H1 (cell line): Measurements from ENCODE around the gene RABL3. TPM values are rescaled to one million over a fixed set of nuclear protein-coding genes. Genes with fewer than 3 reads are reported as not detected.

Experiments used
- CTCF ChIA-PET: fragments of 300-600 bp; sonication (Branson Sonifier 250); formaldehyde crosslinking; loops from one replicate; lab custom pipeline; 2021; ENCODE audit not compliant: partially characterized antibody; lab: Charles Lee
- POLR2A ChIA-PET: fragments of 300-600 bp; sonication (Branson Sonifier 250); formaldehyde crosslinking; loops from one replicate; lab custom pipeline; 2021; ENCODE audit warnings: inconsistent platforms; ENCODE audit not compliant: partially characterized antibody; lab: Charles Lee
- DNase-seq, 2 experiments: peaks; one replicate each; pipeline versions ENCODE4 v3.0.0 to v3.0.0-alpha.2; 2010 to 2022; ENCODE audit warnings: low spot score in 2 of 2, low read depth in 1 of 2, mixed read lengths in 1 of 2
- FAIRE-seq: peaks from 2 replicates; lab custom pipeline; 2011; peaks lifted over from hg19 to GRCh38; lab: Jason Lieb, UNC
- H2AFZ ChIP-seq: 2 replicates; pipeline ENCODE4 v1.8.1; 2012; ENCODE audit warnings: low read length, inconsistent platforms
- H2AK5ac ChIP-seq: 2 replicates; pipeline ENCODE4 v1.6.1; 2013; ENCODE audit warnings: low read depth, low read length
- H2BK120ac ChIP-seq: replicated peaks from 2 replicates; pipeline ENCODE3; 2013; ENCODE audit warnings: low read depth, low read length, inconsistent platforms
- H2BK12ac ChIP-seq: 2 replicates; pipeline ENCODE4 v1.6.1; 2013; ENCODE audit warnings: low read depth, low read length
- H2BK15ac ChIP-seq: 2 replicates; pipeline ENCODE4 v1.6.1; 2013; ENCODE audit warnings: low read length
- H2BK20ac ChIP-seq: 2 replicates; pipeline ENCODE4 v1.6.1; 2013; ENCODE audit warnings: low read length
- H2BK5ac ChIP-seq: 2 replicates; pipeline ENCODE4 v1.6.1; 2013; ENCODE audit warnings: low read depth, low read length
- H3K14ac ChIP-seq: 2 replicates; pipeline ENCODE4 v1.6.1; 2013; ENCODE audit warnings: inconsistent platforms; ENCODE audit not compliant: insufficient read length
- H3K18ac ChIP-seq: 2 replicates; pipeline ENCODE4 v1.6.1; 2013; ENCODE audit warnings: low read length; ENCODE audit errors: extremely low read depth
- H3K23ac ChIP-seq: 2 replicates; pipeline ENCODE4 v1.6.1; 2013; ENCODE audit warnings: inconsistent platforms; ENCODE audit not compliant: insufficient read length
- H3K23me2 ChIP-seq: 2 replicates; pipeline ENCODE4 v1.6.1; 2013; ENCODE audit warnings: low read depth, low read length
- H3K27ac ChIP-seq: 2 replicates; pipeline ENCODE4 v1.6.1; 2011; ENCODE audit warnings: low read depth, low read length, inconsistent platforms
- H3K27me3 ChIP-seq, 4 experiments: replicated peaks in 1 of 4; 1 replicate in 1 of 4; 2 replicates in 3 of 4; pipeline versions ENCODE4 v1.6.1 to v1.8.1; 2011 to 2013; ENCODE audit warnings: low read length in 3 of 4, mild to moderate bottlenecking in 3 of 4, inconsistent platforms in 2 of 4, mixed read lengths in 2 of 4, moderate library complexity in 1 of 4; ENCODE audit not compliant: control insufficient read depth in 3 of 4, insufficient read depth in 3 of 4; ENCODE audit errors: extremely low read depth in 1 of 4
- H3K36me3 ChIP-seq, 4 experiments: 2 replicates each; pipeline versions ENCODE4 v1.6.1 to v1.8.1; 2011 to 2013; ENCODE audit warnings: mild to moderate bottlenecking in 4 of 4, low read length in 3 of 4, moderate library complexity in 2 of 4, control low read depth in 1 of 4, inconsistent platforms in 1 of 4; ENCODE audit not compliant: insufficient read depth in 4 of 4, control insufficient read depth in 2 of 4
- H3K4ac ChIP-seq: replicated peaks from 2 replicates; pipeline ENCODE3; 2013; ENCODE audit warnings: low read length, low read depth, mixed read lengths, inconsistent platforms; ENCODE audit not compliant: insufficient read length
- H3K4me1 ChIP-seq, 4 experiments: replicated peaks in 1 of 4; 1 replicate in 1 of 4; 2 replicates in 3 of 4; pipeline versions ENCODE4 v1.6.1 to v1.8.1; 2011 to 2013; ENCODE audit warnings: low read length in 3 of 4, inconsistent platforms in 2 of 4, mixed read lengths in 1 of 4; ENCODE audit not compliant: insufficient read depth in 4 of 4, control insufficient read depth in 3 of 4
- H3K4me2 ChIP-seq, 2 experiments: 2 replicates each; pipeline versions ENCODE4 v1.6.1 to v1.8.1; 2011 to 2013; ENCODE audit warnings: low read depth in 2 of 2, low read length in 2 of 2, control low read depth in 1 of 2, inconsistent platforms in 1 of 2, mild to moderate bottlenecking in 1 of 2; ENCODE audit not compliant: insufficient read depth in 1 of 2
- H3K4me3 ChIP-seq, 4 experiments: fragments of 200-600, 300-600 bp in 1 of 4; sonication (generic), shearing (Covaris generic), sonication (Bioruptor Twin) in 1 of 4; 2 replicates each; pipeline versions ENCODE4 v1.5.1 to v1.8.1; 2011 to 2016; ENCODE audit warnings: low read length in 4 of 4, low read depth in 3 of 4, control low read depth in 2 of 4, inconsistent platforms in 2 of 4, mild to moderate bottlenecking in 2 of 4, mixed read lengths in 1 of 4, moderate library complexity in 1 of 4; ENCODE audit not compliant: insufficient read depth in 2 of 4; ENCODE audit errors: extremely low read depth in 1 of 4
- H3K56ac ChIP-seq: replicated peaks from 2 replicates; pipeline ENCODE3; 2013; ENCODE audit warnings: low read depth, mild to moderate bottlenecking, mixed read lengths, low read length, inconsistent platforms; ENCODE audit not compliant: insufficient read length
- H3K79me1 ChIP-seq: 2 replicates; pipeline ENCODE4 v1.6.1; 2013; ENCODE audit warnings: low read depth, low read length, control low read depth
- H3K79me2 ChIP-seq, 2 experiments: 2 replicates each; pipeline versions ENCODE4 v1.6.1 to v1.8.1; 2012 to 2013; ENCODE audit warnings: low read length in 2 of 2, mild to moderate bottlenecking in 2 of 2, inconsistent platforms in 1 of 2; ENCODE audit not compliant: insufficient read depth in 2 of 2, control insufficient read depth in 1 of 2
- H3K9ac ChIP-seq, 4 experiments: replicated peaks in 1 of 4; 1 replicate in 1 of 4; 2 replicates in 3 of 4; pipeline versions ENCODE4 v1.6.1 to v1.8.1; 2011 to 2013; ENCODE audit warnings: low read depth in 3 of 4, low read length in 3 of 4, control low read depth in 2 of 4, mild to moderate bottlenecking in 2 of 4, moderate library complexity in 2 of 4, inconsistent platforms in 1 of 4; ENCODE audit errors: extremely low read depth in 1 of 4
- H3K9me3 ChIP-seq, 2 experiments: 2 replicates each; pipeline versions ENCODE4 v1.6.1 to v1.8.1; 2012 to 2013; ENCODE audit warnings: mild to moderate bottlenecking in 2 of 2, moderate library complexity in 2 of 2, control low read depth in 1 of 2, inconsistent platforms in 1 of 2, low read depth in 1 of 2, low read length in 1 of 2, mixed read lengths in 1 of 2; ENCODE audit not compliant: insufficient read depth in 2 of 2
- H4K20me1 ChIP-seq, 2 experiments: replicated peaks in 1 of 2; 2 replicates each; pipeline versions ENCODE3 to v1.8.1; 2011 to 2013; ENCODE audit warnings: inconsistent platforms in 2 of 2, low read length in 2 of 2, mild to moderate bottlenecking in 1 of 2; ENCODE audit not compliant: insufficient read depth in 2 of 2, control insufficient read depth in 1 of 2
- H4K5ac ChIP-seq: 2 replicates; pipeline ENCODE4 v1.6.1; 2013; ENCODE audit warnings: low read length, low read depth, mixed read lengths, inconsistent platforms; ENCODE audit not compliant: insufficient read length
- H4K8ac ChIP-seq: 2 replicates; pipeline ENCODE4 v1.8.0; 2013; ENCODE audit warnings: mild to moderate bottlenecking, moderate library complexity, low read length, inconsistent platforms; ENCODE audit not compliant: insufficient read depth; ENCODE audit errors: extremely low read depth
- H4K91ac ChIP-seq: replicated peaks from 2 replicates; pipeline ENCODE3; 2013; ENCODE audit warnings: low read length, mixed read lengths, inconsistent platforms; ENCODE audit not compliant: insufficient read length
- KDM1A ChIP-seq: fragments of 200-600, 300-600 bp; sonication (generic); IDR thresholded peaks from 2 replicates; pipeline ENCODE4 v1.7.1; 2016; ENCODE audit warnings: mild to moderate bottlenecking, low read length, borderline replicate concordance
- SAP30 ChIP-seq: fragments of 300-600 bp; sonication (generic); IDR thresholded peaks from 2 replicates; pipeline ENCODE4 v1.7.1; 2012; ENCODE audit warnings: low read length, moderate library complexity, mild to moderate bottlenecking, inconsistent platforms; ENCODE audit not compliant: insufficient read depth, insufficient replicate concordance
- TAF1 ChIP-seq: IDR thresholded peaks from 2 replicates; pipeline ENCODE4 v1.6.1; 2011; ENCODE audit warnings: mild to moderate bottlenecking, low read depth, low read length
- WGBS, 2 experiments: shearing (Covaris generic) in 1 of 2; methylation state at CpG; one replicate each; pipeline versions ENCODE4 v1.1.6 to v1.1.7; 2013 to 2015; ENCODE audit warnings: low lambda C conversion rate in 2 of 2, mixed read lengths in 2 of 2, inconsistent platforms in 1 of 2, low coverage in 1 of 2, missing lambda C conversion rate in 1 of 2; ENCODE audit not compliant: insufficient replicate concordance in 2 of 2, insufficient coverage in 1 of 2, insufficient read length in 1 of 2; ENCODE audit errors: extremely low coverage in 1 of 2, missing lambda C conversion rate in 1 of 2; 5-methylcytosine and 5-hydroxymethylcytosine counted together
- polyA plus RNA-seq, 7 experiments: library from polyadenylated mRNA; depleted of rRNA in 3 of 7; stranded (reverse) in 5 of 7; unstranded in 2 of 7; fragments of >200 nt in 5 of 7; fragments of 200-250 nt in 2 of 7; gene quantifications; 1 replicate in 5 of 7; 2 replicates in 1 of 7; 4 replicates in 1 of 7; pipeline versions ENCODE4 v1.2.1 to v1.2.3, GENCODE V29; 2011 to 2013; ENCODE audit warnings: missing spikeins in 2 of 7, mixed read lengths in 2 of 7
- total RNA-seq: library from RNA; stranded (reverse); fragmentation: NEBNext Ultra II Directional; extraction: Animal tissue kit (Norgen Biotek cat#: 25700); gene quantifications from 2 replicates; pipeline ENCODE4 v1.2.1, GENCODE V29; 2021

The RABL3 gene
- total and polyA plus RNA-seq, 2 of the 8 experiments (the other 6 are each of a cell fraction or from before 2014, with no cell fraction given) = 4.4 to 19.2 TPM

GRCh38 chr3:120682095-120682681 lies 60.1 kb downstream of the RABL3 start, which contains the start of gene HGD:
HGD (minus strand) TSS chr3:120682239; CDS start chr3:120682111, 128 bp downstream.
- no peak within 1 kb of the TSS for H3K4me2 ChIP-seq
- ChIA-PET CTCF (interaction anchor here (1.1 to 1.8 kb wide), 3 partner anchors 18 to 114 kb away, joined by 4 to 5 read pairs (median 4); no protein-coding TSS in a partner anchor), POLR2A (interaction anchor here (1.4 to 1.6 kb wide), 3 partner anchors 9 to 28 kb away, joined by 4 to 5 read pairs (median 5); no protein-coding TSS in a partner anchor)
- 0 out of 2 replicates have a peak within 1 kb of the TSS, but pooled peaks have one; percentile 68 for H3K18ac ChIP-seq
- no peak within 1 kb of the TSS for H3K4me3 ChIP-seq
- WGBS, 2 experiments = 92% methylated on average over 5 of the region's 5 CpGs; no CpG with 5 or more reads in 1 of the 2 experiments
- H3K79me2 ChIP-seq = no peaks in the 10 kb centered on the region
- no peak within 1 kb of the TSS for H2BK15ac ChIP-seq
- peak within 1 kb of the TSS; percentile 3 for H2BK120ac ChIP-seq
- no peaks in the 10 kb centered on the region for H3K23me2 ChIP-seq
- no peak within 1 kb of the TSS for H3K14ac ChIP-seq
- peak within 1 kb of the TSS; percentile 59 for H4K91ac ChIP-seq
- FAIRE-seq (no peak), DNase-seq (no peak)
- no peak within 1 kb of the TSS for H4K5ac ChIP-seq
- H4K8ac ChIP-seq = no peak within 1 kb of the TSS
- H3K9ac ChIP-seq = no peak within 1 kb of the TSS
- H4K20me1 ChIP-seq = no peaks in the 10 kb centered on the region
- no peaks in the 10 kb centered on the region for H3K9me3 ChIP-seq
- no peaks in the 10 kb centered on the region for H3K79me1 ChIP-seq
- H3K4ac ChIP-seq = no peak within 1 kb of the TSS
- H2AFZ ChIP-seq = no peak within 1 kb of the TSS
- H2BK5ac ChIP-seq = 0 out of 2 replicates have a peak within 1 kb of the TSS, but pooled peaks have one; percentile 60
- no peaks in the 10 kb centered on the region for H3K27me3 ChIP-seq
- H3K27ac ChIP-seq = no peak within 1 kb of the TSS
- H2AK5ac ChIP-seq = no peak within 1 kb of the TSS
- no peak within 1 kb of the TSS for H3K23ac ChIP-seq
- no peaks in the 10 kb centered on the region; a peak in 1 of 8 replicates for H3K36me3 ChIP-seq
- no peak within 1 kb of the TSS for H3K56ac ChIP-seq
- H2BK12ac ChIP-seq = peak within 1 kb of the TSS; percentile 88
- peak within 1 kb of the TSS; percentile 8; the same call in 1 of the 2 replicates for H2BK20ac ChIP-seq
- peaks cover 2 to 26% (median 3%) of the 10 kb centered on the region in 4 experiments; a peak in 5 of 7 replicates for H3K4me1 ChIP-seq
- TF ChIP-seq KDM1A (no peak), SAP30 (no peak), TAF1 (no peak)
